Esophagus muscularis mucosa (tissue), 4 donors: ENCODE measurements around the gene UPF2. TPM values are rescaled to one million over a fixed set of nuclear protein-coding genes. Genes with fewer than 3 reads are reported as not detected.
A peak's percentile ranks its signal among the peaks of the same experiment; 100 is the strongest.

Experiments used
- DNase-seq: peaks from one replicate; pipeline ENCODE4 v3.0.0-alpha.2; 2017; ENCODE audit errors: extremely low spot score
- H3K27ac ChIP-seq, 4 donors: fragments of 200-600 bp; sonication (generic); replicated peaks in 1 of 4; 1 replicate in 3 of 4; 2 replicates in 1 of 4; pipeline ENCODE4 v1.5.1; 2016 to 2019; ENCODE audit warnings: mild to moderate bottlenecking in 1 of 4
- H3K27me3 ChIP-seq, 4 donors: fragments of 200-600 bp; sonication (generic); one replicate each; pipeline versions ENCODE4 v1.5.1 to v1.6.0; 2016 to 2019
- H3K36me3 ChIP-seq, 4 donors: fragments of 200-600 bp; sonication (generic); one replicate each; pipeline ENCODE4 v1.5.1; 2016 to 2019
- H3K4me1 ChIP-seq, 4 donors: fragments of 200-600 bp; sonication (generic); one replicate each; pipeline ENCODE4 v1.5.1; 2016 to 2019
- H3K4me3 ChIP-seq, 4 donors: fragments of 200-600 bp; sonication (generic); 1 replicate in 2 of 4; 2 replicates in 2 of 4; pipeline ENCODE4 v1.5.1; 2016 to 2019; ENCODE audit warnings: mild to moderate bottlenecking in 4 of 4, moderate library complexity in 1 of 4
- H3K9me3 ChIP-seq, 4 donors: fragments of 200-600 bp; sonication (generic); 1 replicate in 3 of 4; 2 replicates in 1 of 4; pipeline ENCODE4 v1.5.1; 2016 to 2019
- CTCF ChIP-seq, 3 experiments: fragments of 200-600 bp in 2 of 3; fragments of 450-650 bp in 1 of 3; sonication (generic) in 2 of 3; IDR thresholded peaks; one replicate each; pipeline ENCODE4 v1.5.1; 2017 to 2019; ENCODE audit warnings: antibody characterized with exemption in 3 of 3, mild to moderate bottlenecking in 2 of 3, moderate library complexity in 1 of 3
- EP300 ChIP-seq: sonication (generic); formaldehyde crosslinking; IDR thresholded peaks from one replicate; pipeline ENCODE4 v1.6.1; 2017; ENCODE audit warnings: antibody characterized with exemption
- POLR2A ChIP-seq: fragments of 450-650 bp; IDR thresholded peaks from one replicate; pipeline ENCODE4 v1.6.1; 2017; ENCODE audit warnings: antibody characterized with exemption, moderate library complexity, mild to moderate bottlenecking, low read depth
- POLR2AphosphoS5 ChIP-seq, 2 donors: sonication (generic); formaldehyde crosslinking; IDR thresholded peaks; one replicate each; pipeline ENCODE4 v1.6.1; 2017; ENCODE audit warnings: antibody characterized with exemption in 2 of 2
- WGBS: methylation state at CpG from one replicate; pipeline ENCODE4 v1.1.5; 2018; 5-methylcytosine and 5-hydroxymethylcytosine counted together
- intact Hi-C: fragments of 100-400 bp; cut with DNase I; formaldehyde crosslinking; loops from one replicate; pipeline ENCODE4 v1.15.1; 2023
- total RNA-seq, 4 donors: library from RNA; depleted of rRNA; stranded (reverse); fragments of >200 nt; gene quantifications; one replicate each; pipeline versions ENCODE4 v1.1.0 to v1.2.1, GENCODE V29; 2016

The UPF2 gene
- total RNA-seq, 4 donors from 2014 or later, result 26.0 to 38.6 (median 28.0) TPM

GRCh38 chr10:11930312-11930978, 112.2 kb downstream of the UPF2 start:
- no peaks in the 10 kb centered on the region for H3K27me3 ChIP-seq
- H3K27ac ChIP-seq, result no peak overlapping the region
- intact Hi-C loops, result no loop called here
- H3K4me3 ChIP-seq, result no peak overlapping the region
- H3K36me3 ChIP-seq, result peaks cover 56 to 83% (median 72%) of the 10 kb centered on the region in 4 donors
- H3K9me3 ChIP-seq, result no peaks in the 10 kb centered on the region
- DNase-seq, result no peak
- no peak for TF ChIP-seq POLR2A
- no peak for TF ChIP-seq POLR2AphosphoS5 (IDR thresholded peaks at IDR 0.05)
- no peak for TF ChIP-seq CTCF (IDR thresholded peaks at IDR 0.05)
- TF ChIP-seq EP300, result no peak
- peaks cover 0 to 8% (median 0%) of the 10 kb centered on the region in 4 donors for H3K4me1 ChIP-seq
- 93% methylated on average over 8 of the region's 8 CpGs for WGBS

GRCh38 chr10:11927746-11928145, 114.9 kb downstream of the UPF2 start:
- H3K9me3 ChIP-seq, result no peaks in the 10 kb centered on the region
- TF ChIP-seq POLR2A (no peak), EP300 (no peak), POLR2AphosphoS5 (IDR thresholded peaks at IDR 0.05) (no peak), CTCF (IDR thresholded peaks at IDR 0.05) (no peak)
- no peak overlapping the region for H3K4me3 ChIP-seq
- H3K4me1 ChIP-seq, result no peaks in the 10 kb centered on the region
- WGBS, result 95% methylated on average over 3 of the region's 3 CpGs
- peaks cover 49 to 93% (median 74%) of the 10 kb centered on the region in 4 donors for H3K36me3 ChIP-seq
- DNase-seq, result no peak
- intact Hi-C loops, result no loop called here
- no peaks in the 10 kb centered on the region for H3K27me3 ChIP-seq
- no peak overlapping the region for H3K27ac ChIP-seq

GRCh38 chr10:11921800-11922392, 120.7 kb downstream of the UPF2 start:
- H3K27me3 ChIP-seq, result no peaks in the 10 kb centered on the region
- WGBS, result 76% methylated on average over 11 of the region's 11 CpGs
- no peak for TF ChIP-seq POLR2AphosphoS5 (IDR thresholded peaks at IDR 0.05)
- no peak for TF ChIP-seq EP300
- TF ChIP-seq POLR2A, result no peak
- no peak for TF ChIP-seq CTCF (IDR thresholded peaks at IDR 0.05)
- no peak overlapping the region for H3K27ac ChIP-seq
- no peak overlapping the region for H3K4me3 ChIP-seq
- DNase-seq, result peak; percentile 50
- no peaks in the 10 kb centered on the region for H3K9me3 ChIP-seq
- H3K36me3 ChIP-seq, result peaks cover 30 to 77% (median 62%) of the 10 kb centered on the region in 4 donors
- intact Hi-C loops, result no loop called here
- H3K4me1 ChIP-seq, result no peaks in the 10 kb centered on the region

GRCh38 chr10:11919271-11919670, 123.3 kb downstream of the UPF2 start:
- WGBS, result 90% methylated on average over 7 of the region's 7 CpGs
- intact Hi-C loops, result no loop called here

More at GRCh38 chr10:11919271-11919670, 123.3 kb downstream of the UPF2 start:
- TF ChIP-seq EP300 (no peak), POLR2A (no peak), CTCF (IDR thresholded peaks at IDR 0.05) (no peak), POLR2AphosphoS5 (IDR thresholded peaks at IDR 0.05) (no peak)
- Histone ChIP-seq H3K27ac (no peak overlapping the region), H3K9me3 (no peaks in the 10 kb centered on the region), H3K4me1 (no peaks in the 10 kb centered on the region), H3K36me3 (peaks cover 23 to 51% (median 40%) of the 10 kb centered on the region in 4 donors), H3K4me3 (no peak overlapping the region), H3K27me3 (no peaks in the 10 kb centered on the region)
- no peak for DNase-seq
